Activated B cell treated with CpG ODN at 0.5 μM for 24 hours (primary cell): Measurements from ENCODE around the gene CCDC70. TPM values are rescaled to one million over a fixed set of nuclear protein-coding genes. Genes with fewer than 3 reads are reported as not detected.
A peak's percentile ranks its signal among the peaks of the same experiment; 100 is the strongest.
"Not testable (repeated sequence)": the region's sequence is repeated elsewhere in the genome, so short reads cannot be mapped to it uniquely, and the experiment has no call there.

Source experiments
- ATAC-seq: fragments of 200-7000 bp; cut with Tn5 transposase; one replicate; pipeline ENCODE4 v1.10.0; 2021; ENCODE audit warnings: low read depth, mild to moderate bottlenecking, moderate library complexity
- CTCF ChIA-PET: fragments of 350-600 bp; sonication (Branson Sonifier 250); formaldehyde crosslinking; loops from one replicate; lab custom pipeline; 2021; ENCODE audit warnings: antibody characterized with exemption; lab: Charles Lee
- POLR2A ChIA-PET: fragments of 350-600 bp; sonication (Branson Sonifier 250); formaldehyde crosslinking; loops from one replicate; lab custom pipeline; 2021; ENCODE audit warnings: antibody characterized with exemption; lab: Charles Lee
- DNase-seq: peaks from one replicate; pipeline ENCODE4 v3.0.0; 2022
- H3K27ac Mint-ChIP-seq: one replicate; pipeline ENCODE4 v1.8.0; 2020; ENCODE audit warnings: mixed read lengths
- H3K27me3 Mint-ChIP-seq: one replicate; pipeline ENCODE4 v1.8.0; 2021; ENCODE audit warnings: mixed read lengths
- H3K36me3 Mint-ChIP-seq: one replicate; pipeline ENCODE4 v1.8.0; 2021; ENCODE audit warnings: low read depth, mixed read lengths
- H3K4me1 Mint-ChIP-seq: one replicate; pipeline ENCODE4 v1.8.0; 2021; ENCODE audit warnings: mixed read lengths
- H3K4me3 Mint-ChIP-seq: one replicate; pipeline ENCODE4 v1.8.0; 2020; ENCODE audit warnings: mild to moderate bottlenecking, mixed read lengths
- H3K9me3 Mint-ChIP-seq: one replicate; pipeline ENCODE4 v1.8.0; 2020; ENCODE audit warnings: mixed read lengths
- intact Hi-C: fragments of 100-400 bp; cut with micrococcal nuclease; formaldehyde crosslinking; loops from one replicate; pipeline ENCODE4 v1.15.1; 2024
- total RNA-seq: library from RNA; stranded (reverse); gene quantifications from 2 replicates; pipeline ENCODE4 v1.2.3, GENCODE V29; 2022
- TF ChIP-seq, protein P1 (sequence below): fragments of 200-600 bp; IDR thresholded peaks from one replicate; pipeline ENCODE4 v1.8.0; 2022; ENCODE audit warnings: antibody characterized with exemption, mild to moderate bottlenecking

CCDC70 gene
- total RNA-seq, 1 donor from 2014 or later: not detected

DNA sequence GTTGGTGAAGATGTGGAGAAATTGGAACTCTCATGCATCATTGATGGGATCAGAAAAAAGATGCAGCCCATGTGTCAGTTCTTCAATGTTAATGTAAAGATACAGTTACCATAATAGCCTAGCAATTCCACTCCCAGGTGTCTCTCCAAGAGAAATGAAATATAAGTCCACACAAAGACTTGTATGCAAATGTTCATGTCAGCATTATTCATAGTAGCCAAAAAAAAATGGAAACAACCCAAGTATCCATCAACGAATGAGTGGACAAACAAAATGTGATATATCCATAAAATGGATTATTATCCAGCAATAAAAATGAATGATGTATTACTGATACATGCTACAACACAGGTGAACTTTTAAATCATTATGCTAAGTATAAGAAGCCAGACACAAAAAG is 38.7 kb downstream of the CCDC70 start:
- H3K27ac Mint-ChIP-seq: no peak overlapping the region
- POLR2A ChIA-PET: no interaction called here
- DNase-seq (no peak), ATAC-seq (no peak)
- TF ChIP-seq, protein P1, sequence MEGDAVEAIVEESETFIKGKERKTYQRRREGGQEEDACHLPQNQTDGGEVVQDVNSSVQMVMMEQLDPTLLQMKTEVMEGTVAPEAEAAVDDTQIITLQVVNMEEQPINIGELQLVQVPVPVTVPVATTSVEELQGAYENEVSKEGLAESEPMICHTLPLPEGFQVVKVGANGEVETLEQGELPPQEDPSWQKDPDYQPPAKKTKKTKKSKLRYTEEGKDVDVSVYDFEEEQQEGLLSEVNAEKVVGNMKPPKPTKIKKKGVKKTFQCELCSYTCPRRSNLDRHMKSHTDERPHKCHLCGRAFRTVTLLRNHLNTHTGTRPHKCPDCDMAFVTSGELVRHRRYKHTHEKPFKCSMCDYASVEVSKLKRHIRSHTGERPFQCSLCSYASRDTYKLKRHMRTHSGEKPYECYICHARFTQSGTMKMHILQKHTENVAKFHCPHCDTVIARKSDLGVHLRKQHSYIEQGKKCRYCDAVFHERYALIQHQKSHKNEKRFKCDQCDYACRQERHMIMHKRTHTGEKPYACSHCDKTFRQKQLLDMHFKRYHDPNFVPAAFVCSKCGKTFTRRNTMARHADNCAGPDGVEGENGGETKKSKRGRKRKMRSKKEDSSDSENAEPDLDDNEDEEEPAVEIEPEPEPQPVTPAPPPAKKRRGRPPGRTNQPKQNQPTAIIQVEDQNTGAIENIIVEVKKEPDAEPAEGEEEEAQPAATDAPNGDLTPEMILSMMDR: no peak
- H3K27me3 Mint-ChIP-seq: peaks cover 6% of the 10 kb centered on the region
- no peaks in the 10 kb centered on the region for H3K9me3 Mint-ChIP-seq
- no peak overlapping the region for H3K4me3 Mint-ChIP-seq
- CTCF ChIA-PET: no interaction called here
- intact Hi-C loops: no loop called here
- H3K36me3 Mint-ChIP-seq: no peaks in the 10 kb centered on the region
- no peaks in the 10 kb centered on the region for H3K4me1 Mint-ChIP-seq

DNA sequence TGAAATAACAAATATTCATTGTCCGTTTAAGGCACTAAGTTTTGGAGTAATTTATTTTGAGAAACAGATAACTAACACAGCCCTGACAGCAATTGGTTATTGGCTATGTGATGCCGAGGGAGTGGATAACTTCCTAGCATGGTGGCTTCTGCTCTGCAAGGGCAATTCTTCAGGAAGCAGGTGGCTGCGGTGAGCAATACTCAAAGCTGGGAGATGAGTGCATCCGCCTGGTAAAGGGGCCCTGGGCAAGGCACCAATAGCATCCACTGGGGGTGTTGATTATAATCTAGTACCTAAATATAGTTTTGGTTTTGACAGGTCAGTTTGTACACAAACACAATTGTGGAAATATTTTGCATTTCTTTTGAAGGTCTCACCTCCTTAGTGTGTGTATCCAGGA is 41.0 kb downstream of the CCDC70 start:
- no peak for DNase-seq
- Mint-ChIP-seq H3K4me3 (no peak overlapping the region), H3K27ac (no peak overlapping the region), H3K4me1 (no peaks in the 10 kb centered on the region), H3K27me3 (no peaks in the 10 kb centered on the region), H3K36me3 (no peaks in the 10 kb centered on the region), H3K9me3 (no peaks in the 10 kb centered on the region)
- no peak for ATAC-seq
- intact Hi-C loops: no loop called here
- TF ChIP-seq, protein P1: no peak
- CTCF ChIA-PET: no interaction called here
- POLR2A ChIA-PET: no interaction called here

DNA sequence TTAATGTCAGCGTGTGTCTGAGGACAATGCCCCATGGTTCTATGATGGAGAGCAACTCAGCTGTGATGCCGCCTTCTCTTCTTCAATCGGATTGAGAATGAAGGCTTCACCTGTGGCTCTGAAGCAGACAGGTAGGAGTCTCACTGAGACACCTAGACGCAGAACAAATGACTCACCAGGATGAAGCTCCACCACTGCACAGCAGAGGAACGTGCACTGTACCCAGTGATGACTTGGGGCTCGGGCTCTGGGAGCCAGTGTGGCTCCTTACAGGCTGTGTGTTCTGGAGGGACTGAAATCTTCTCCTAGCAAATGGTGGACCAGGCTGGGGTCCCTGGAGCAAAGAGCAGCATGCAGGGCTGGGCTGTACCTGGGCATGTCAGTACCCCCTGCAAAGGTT is 44.0 kb downstream of the CCDC70 start:
- DNase-seq: no peak
- Mint-ChIP-seq H3K27ac (no peak overlapping the region), H3K36me3 (no peaks in the 10 kb centered on the region), H3K27me3 (no peaks in the 10 kb centered on the region), H3K4me1 (peaks cover 9% of the 10 kb centered on the region), H3K4me3 (no peak overlapping the region), H3K9me3 (no peaks in the 10 kb centered on the region)
- ATAC-seq: no peak
- ChIA-PET CTCF (no interaction called here), POLR2A (no interaction called here)
- intact Hi-C loops: no loop called here
- TF ChIP-seq, protein P1: no peak

DNA sequence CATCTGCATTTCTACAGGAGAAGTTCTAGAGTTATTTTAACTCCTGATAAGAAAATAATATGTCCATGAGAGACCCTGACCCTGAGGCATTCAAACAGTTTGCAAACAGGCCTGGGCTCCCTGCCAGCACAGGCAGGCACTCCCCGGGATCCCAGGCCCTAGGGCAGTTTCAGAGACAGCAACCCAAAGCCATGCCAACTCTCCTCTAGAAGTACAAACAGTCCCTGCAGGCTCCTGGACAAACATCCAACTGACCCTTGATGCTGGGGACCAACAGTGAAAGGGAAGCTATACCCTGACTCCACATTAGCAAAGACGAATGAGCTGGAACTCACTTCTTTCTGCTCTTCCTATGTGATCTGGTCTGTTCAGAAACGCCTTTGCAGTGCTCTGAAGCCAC is 44.8 kb downstream of the CCDC70 start:
- intact Hi-C loops: no loop called here
- H3K36me3 Mint-ChIP-seq: no peaks in the 10 kb centered on the region
- H3K27me3 Mint-ChIP-seq: no peaks in the 10 kb centered on the region
- no peak for ATAC-seq
- H3K4me1 Mint-ChIP-seq: peaks cover 9% of the 10 kb centered on the region
- DNase-seq: no peak
- no peak overlapping the region for H3K4me3 Mint-ChIP-seq
- POLR2A ChIA-PET: no interaction called here
- CTCF ChIA-PET: no interaction called here
- no peaks in the 10 kb centered on the region for H3K9me3 Mint-ChIP-seq
- TF ChIP-seq, protein P1: no peak
- no peak overlapping the region for H3K27ac Mint-ChIP-seq

DNA sequence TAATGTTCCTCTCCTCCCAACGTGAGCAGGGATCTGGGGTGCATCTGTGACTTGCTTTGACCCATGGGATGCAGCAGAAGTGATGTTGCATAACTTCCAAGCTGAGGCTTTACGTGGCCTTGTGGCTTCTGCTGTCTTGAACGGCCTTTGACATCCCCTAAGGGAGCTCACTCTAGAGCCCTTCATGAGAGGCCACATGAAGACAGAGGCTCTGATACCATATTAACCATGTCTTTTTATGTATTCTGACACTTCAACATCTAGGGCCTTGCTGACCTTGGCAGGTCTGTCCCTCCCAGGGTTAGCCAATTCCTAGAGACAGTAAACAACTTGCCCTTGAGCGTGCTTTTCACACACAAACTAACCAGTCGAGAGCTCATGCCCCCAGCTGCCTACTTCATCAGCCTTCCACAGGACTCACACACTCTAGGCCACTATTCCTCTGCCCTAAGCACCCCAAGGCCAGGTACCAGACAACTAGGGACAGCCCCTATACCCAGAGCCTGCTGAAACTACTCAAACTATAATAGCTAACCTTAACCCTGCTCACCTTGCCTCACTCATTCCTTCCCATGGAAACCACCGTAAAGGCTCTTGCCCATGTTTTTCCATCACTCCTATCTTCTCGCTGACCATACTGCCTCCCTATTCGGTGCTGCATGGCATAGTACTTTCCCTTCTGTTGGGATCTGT is 45.4 kb downstream of the CCDC70 start:
- ATAC-seq (no peak), DNase-seq (no peak)
- Mint-ChIP-seq H3K4me3 (no peak overlapping the region), H3K4me1 (peaks cover 9% of the 10 kb centered on the region), H3K27ac (no peak overlapping the region), H3K27me3 (no peaks in the 10 kb centered on the region), H3K36me3 (no peaks in the 10 kb centered on the region), H3K9me3 (no peaks in the 10 kb centered on the region)
- TF ChIP-seq, protein P1: no peak
- intact Hi-C loops: no loop called here
- POLR2A ChIA-PET: no interaction called here
- CTCF ChIA-PET: no interaction called here

DNA sequence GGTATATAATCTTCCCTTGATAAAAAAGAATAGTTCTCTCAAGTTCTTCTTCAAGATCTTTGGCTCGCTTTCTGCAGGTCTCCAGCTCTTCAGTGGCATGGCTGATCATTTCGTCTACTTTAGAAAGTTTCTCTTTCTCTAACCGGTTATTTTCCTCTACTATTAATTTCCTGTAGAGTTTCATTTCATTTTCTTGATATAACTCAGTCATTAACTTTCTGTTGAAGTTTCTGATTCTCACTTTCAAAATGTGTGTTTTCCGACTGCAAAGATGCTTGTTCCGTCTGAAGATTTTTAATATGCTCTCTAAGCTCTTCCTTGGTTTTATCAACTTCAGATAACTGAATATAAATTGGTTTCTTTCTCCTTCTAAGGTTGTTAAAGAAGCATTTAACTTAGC is 47.5 kb downstream of the CCDC70 start:
- H3K9me3 Mint-ChIP-seq, H3K36me3 Mint-ChIP-seq, H3K27me3 Mint-ChIP-seq, CTCF ChIA-PET, H3K4me1 Mint-ChIP-seq, ATAC-seq, POLR2A ChIA-PET, H3K4me3 Mint-ChIP-seq, intact Hi-C loops, DNase-seq: not testable (repeated sequence)
- H3K27ac Mint-ChIP-seq: peak overlapping the region; percentile 6
